ENCODE results near the gene ADAM10. TPM values are rescaled to one million over a fixed set of nuclear protein-coding genes. Genes with fewer than 3 reads are reported as not detected.

Gene ADAM10
- total and polyA plus RNA-seq, 8 donors, result 5.8 to 159 (median 17.2) TPM

GRCh38 chr15:58564981-58565380, 184.5 kb downstream of the ADAM10 start:
- H3K36me3 ChIP-seq, result no peaks in the 10 kb centered on the region
- no peak overlapping the region for H3K4me3 ChIP-seq
- intact Hi-C loops (cut with DNase I; ENCODE audit: low total_unique reads), result no loop called here
- TF ChIP-seq POLR2A (IDR thresholded peaks at IDR 0.05) (no peak), POLR2AphosphoS5 (IDR thresholded peaks at IDR 0.05) (no peak), CTCF (IDR thresholded peaks at IDR 0.05) (no peak), EP300 (IDR thresholded peaks at IDR 0.05) (no peak)
- no peaks in the 10 kb centered on the region for H3K4me1 ChIP-seq
- no peak for DNase-seq
- H3K9me3 ChIP-seq, result no peaks in the 10 kb centered on the region
- WGBS, 5 donors, result 65 to 97% (median 77%) methylated on average over 5 to 6 of the region's 6 CpGs
- H3K27ac ChIP-seq, result no peak overlapping the region
- no peaks in the 10 kb centered on the region for H3K27me3 ChIP-seq

GRCh38 chr15:58562135-58562534, 187.4 kb downstream of the ADAM10 start:
- no peak for DNase-seq
- 43 to 97% (median 81%) methylated on average over 3 of the region's 3 CpGs for WGBS, 5 donors
- no peak overlapping the region for H3K27ac ChIP-seq
- no peak for TF ChIP-seq POLR2AphosphoS5 (IDR thresholded peaks at IDR 0.05)
- TF ChIP-seq POLR2A (IDR thresholded peaks at IDR 0.05), result no peak
- no peak for TF ChIP-seq EP300 (IDR thresholded peaks at IDR 0.05)
- TF ChIP-seq CTCF (IDR thresholded peaks at IDR 0.05), result no peak
- H3K4me3 ChIP-seq, result no peak overlapping the region
- H3K9me3 ChIP-seq, result no peaks in the 10 kb centered on the region
- intact Hi-C loops (cut with DNase I; ENCODE audit: low total_unique reads), result no loop called here
- no peaks in the 10 kb centered on the region for H3K27me3 ChIP-seq
- H3K4me1 ChIP-seq, result no peaks in the 10 kb centered on the region
- H3K36me3 ChIP-seq, result no peaks in the 10 kb centered on the region

GRCh38 chr15:58561321-58561720, 188.2 kb downstream of the ADAM10 start:
- TF ChIP-seq EP300 (IDR thresholded peaks at IDR 0.05) (no peak), POLR2A (IDR thresholded peaks at IDR 0.05) (no peak), POLR2AphosphoS5 (IDR thresholded peaks at IDR 0.05) (no peak), CTCF (IDR thresholded peaks at IDR 0.05) (no peak)
- intact Hi-C loops (cut with DNase I; ENCODE audit: low total_unique reads), result no loop called here
- 0 to 24% (median 0%) methylated on average over 1 of the region's 1 CpG for WGBS, 5 donors

GRCh38 chr15:58559904-58560588, 189.5 kb downstream of the ADAM10 start:
- intact Hi-C loops (cut with DNase I; ENCODE audit: low total_unique reads), result no loop called here
- H3K27ac ChIP-seq, result no peak overlapping the region
- WGBS, 5 donors, result 69 to 73% (median 71%) methylated on average over 6 of the region's 6 CpGs
- H3K4me3 ChIP-seq, result no peak overlapping the region
- peaks cover 0 to 5% (median 0%) of the 10 kb centered on the region in 4 donors for H3K4me1 ChIP-seq
- no peaks in the 10 kb centered on the region for H3K36me3 ChIP-seq
- DNase-seq, result peak in 1 of 2 donors; percentile 47
- TF ChIP-seq EP300 (IDR thresholded peaks at IDR 0.05) (no peak), POLR2AphosphoS5 (IDR thresholded peaks at IDR 0.05) (no peak), POLR2A (IDR thresholded peaks at IDR 0.05) (no peak), CTCF (IDR thresholded peaks at IDR 0.05) (no peak)
- no peaks in the 10 kb centered on the region for H3K9me3 ChIP-seq
- H3K27me3 ChIP-seq, result no peaks in the 10 kb centered on the region

More at GRCh38 chr15:58561321-58561720, 188.2 kb downstream of the ADAM10 start:
- Histone ChIP-seq H3K36me3 (no peaks in the 10 kb centered on the region), H3K27ac (no peak overlapping the region), H3K4me3 (no peak overlapping the region), H3K9me3 (no peaks in the 10 kb centered on the region), H3K27me3 (no peaks in the 10 kb centered on the region), H3K4me1 (no peaks in the 10 kb centered on the region)
- no peak for DNase-seq

All from stomach (tissue), 9 donors.